HepG2 (cell line): Measurements from ENCODE around the gene ATP2B2. TPM values are rescaled to one million over a fixed set of nuclear protein-coding genes. Genes with fewer than 3 reads are reported as not detected.
A peak's percentile ranks its signal among the peaks of the same experiment; 100 is the strongest.

Experiments
- ATAC-seq: fragments of 200-7000 bp; cut with Tn5 transposase; 3 replicates; pipeline ENCODE4 v1.9.1; 2020; ENCODE audit warnings: mild to moderate bottlenecking, moderate library complexity
- BruUV-seq: library from RNA; stranded (reverse); fragments of 400-500 nt; replicated peaks from 2 replicates; lab custom pipeline; 2021; lab: Mats Ljungman, UMichigan
- CTCF ChIA-PET: fragments of 300-600 bp; formaldehyde crosslinking; extraction: SDS; loops from one replicate; lab custom pipeline; 2021; ENCODE audit warnings: low total read pairs, inconsistent platforms, low intra/inter-chr PET ratio; lab: Yijun Ruan, JAX
- POLR2A ChIA-PET: fragments of 350-600 bp; sonication (Branson Sonifier 250); formaldehyde crosslinking; loops from one replicate; lab custom pipeline; 2020; ENCODE audit warnings: antibody characterized with exemption, inconsistent platforms; lab: Yijun Ruan, JAX
- DNase-seq: peaks from one replicate; pipeline ENCODE4 v3.0.0-alpha.2; 2015; ENCODE audit warnings: low spot score
- FAIRE-seq: peaks from 3 replicates; lab custom pipeline; 2011; peaks lifted over from hg19 to GRCh38; lab: Jason Lieb, UNC
- H2AFZ ChIP-seq: one replicate; pipeline ENCODE4 v1.6.1; 2011; ENCODE audit warnings: low read length, inconsistent platforms
- H3K27ac ChIP-seq: fragments of 300-600 bp; 3 replicates; pipeline ENCODE4 v1.8.0; 2011; ENCODE audit warnings: mixed run types, mild to moderate bottlenecking, mixed read lengths, low read length, inconsistent platforms; ENCODE audit not compliant: insufficient read depth; ENCODE audit errors: extremely low read length
- H3K27me3 ChIP-seq, 2 experiments: fragments of 200-600 bp in 1 of 2; 2 replicates in 1 of 2; 3 replicates in 1 of 2; pipeline versions ENCODE4 v1.6.0 to v1.8.0; 2011; ENCODE audit warnings: low read length in 2 of 2, mild to moderate bottlenecking in 2 of 2, moderate library complexity in 2 of 2, inconsistent platforms in 1 of 2; ENCODE audit not compliant: insufficient read depth in 2 of 2, control insufficient read depth in 1 of 2
- H3K36me3 ChIP-seq, 2 experiments: fragments of 200-600 bp in 1 of 2; replicated peaks in 1 of 2; 2 replicates in 1 of 2; 3 replicates in 1 of 2; pipeline versions ENCODE4 v1.5.1 to v1.8.0; 2011; ENCODE audit warnings: low read length in 2 of 2, inconsistent platforms in 1 of 2; ENCODE audit not compliant: insufficient read depth in 2 of 2, control insufficient read depth in 1 of 2
- H3K4me1 ChIP-seq: 2 replicates; pipeline ENCODE4 v1.5.1; 2012; ENCODE audit warnings: low read length, inconsistent platforms; ENCODE audit not compliant: insufficient read depth
- H3K4me2 ChIP-seq: 2 replicates; pipeline ENCODE4 v1.6.0; 2011; ENCODE audit warnings: low read depth, low read length, inconsistent platforms
- H3K4me3 ChIP-seq, 3 experiments: fragments of 200-600 bp in 1 of 3; sonication (generic), shearing (Covaris generic) in 1 of 3; replicated peaks in 1 of 3; 2 replicates each; pipeline ENCODE4 v1.5.1; 2011 to 2016; ENCODE audit warnings: low read length in 3 of 3, inconsistent platforms in 2 of 3, low read depth in 2 of 3, mild to moderate bottlenecking in 2 of 3, control low read depth in 1 of 3, mixed read lengths in 1 of 3; ENCODE audit not compliant: insufficient read depth in 1 of 3
- H3K79me2 ChIP-seq: one replicate; pipeline ENCODE4 v1.6.1; 2011; ENCODE audit warnings: low read length, inconsistent platforms; ENCODE audit not compliant: insufficient read depth
- H3K9ac ChIP-seq: 2 replicates; pipeline ENCODE4 v1.6.0; 2011; ENCODE audit warnings: mild to moderate bottlenecking, low read depth, low read length, inconsistent platforms; ENCODE audit not compliant: insufficient read depth
- H3K9me3 ChIP-seq: 2 replicates; pipeline ENCODE4 v1.5.1; 2012; ENCODE audit warnings: mild to moderate bottlenecking, low read length
- H4K20me1 ChIP-seq: 2 replicates; pipeline ENCODE4 v1.6.0; 2011; ENCODE audit warnings: inconsistent platforms, mild to moderate bottlenecking, low read length, moderate library complexity; ENCODE audit not compliant: insufficient read depth
- HNRNPL ChIP-seq: fragments of 200-400 bp; formaldehyde crosslinking; IDR thresholded peaks from 2 replicates; pipeline ENCODE4 v1.6.1; 2017; ENCODE audit warnings: mild to moderate bottlenecking, low read depth, low read length
- LCORL ChIP-seq, 2 experiments: fragments of 450-650 bp in 1 of 2; sonication (generic) in 1 of 2; formaldehyde crosslinking in 1 of 2; IDR thresholded peaks; 2 replicates each; pipeline versions ENCODE4 v1.5.0 to v1.6.1; 2017 to 2020; ENCODE audit warnings: antibody characterized with exemption in 1 of 2, missing genetic modification reagents in 1 of 2
- REL ChIP-seq: sonication (generic); formaldehyde crosslinking; conservative IDR thresholded peaks from 2 replicates; pipeline ENCODE4 v1.8.0; 2022; ENCODE audit warnings: mild to moderate bottlenecking, missing genetic modification reagents, moderate library complexity
- RNF2 ChIP-seq: fragments of 450-650 bp; conservative IDR thresholded peaks from 2 replicates; pipeline ENCODE4 v1.6.1; 2016; ENCODE audit warnings: low read depth
- TBP ChIP-seq: sonication (generic); formaldehyde crosslinking; IDR thresholded peaks from 2 replicates; pipeline ENCODE4 v1.5.0; 2020; ENCODE audit warnings: missing genetic modification reagents
- ZBTB7B ChIP-seq: sonication (generic); formaldehyde crosslinking; IDR thresholded peaks from 2 replicates; pipeline ENCODE4 v1.4.0; 2020; ENCODE audit warnings: missing genetic modification reagents
- ZNF232 ChIP-seq: sonication (generic); formaldehyde crosslinking; IDR thresholded peaks from 2 replicates; pipeline ENCODE4 v1.4.0; 2020; ENCODE audit warnings: missing genetic modification reagents, borderline replicate concordance
- ZNF292 ChIP-seq: sonication (generic); formaldehyde crosslinking; IDR thresholded peaks from 2 replicates; pipeline ENCODE4 v1.8.1; 2022; ENCODE audit warnings: mild to moderate bottlenecking, low read depth, missing genetic modification reagents, borderline replicate concordance
- ZNF687 ChIP-seq: sonication (generic); formaldehyde crosslinking; IDR thresholded peaks from 2 replicates; pipeline ENCODE4 v1.5.1; 2020; ENCODE audit warnings: mild to moderate bottlenecking, missing genetic modification reagents, moderate library complexity
- ZNF883 ChIP-seq: sonication (generic); formaldehyde crosslinking; IDR thresholded peaks from 2 replicates; pipeline ENCODE4 v1.5.1; 2020; ENCODE audit warnings: mild to moderate bottlenecking, missing genetic modification reagents; ENCODE audit errors: not compliant biosample characterization
- WGBS: methylation state at CpG from one replicate; pipeline ENCODE4 v1.1.6; 2017; ENCODE audit warnings: low lambda C conversion rate; 5-methylcytosine and 5-hydroxymethylcytosine counted together
- in situ Hi-C: cut with HindIII; loops from 2 replicates; pipeline ENCODE4 v1.10.0; 2017; ENCODE audit warnings: low pct_unique_long_range_greater_than_20kb; ENCODE audit not compliant: extremely low pct_ligation_motif_present
- intact Hi-C: fragments of 100-400 bp; cut with micrococcal nuclease; formaldehyde crosslinking; loops from one replicate; pipeline ENCODE4 v1.10.0; 2022; ENCODE audit not compliant: unreplicated experiment
- polyA plus RNA-seq, 8 experiments: library from polyadenylated mRNA; depleted of rRNA in 3 of 8; stranded (reverse) in 7 of 8; unstranded in 1 of 8; fragments of >200 nt; fragmentation: Illumina TruSeq in 4 of 8; extraction: Trizol in 4 of 8; gene quantifications; 2 replicates each; pipeline versions ENCODE4 v1.2.1 to v1.2.3, GENCODE V29; 2011 to 2016; ENCODE audit warnings: low read depth in 4 of 8, missing spikeins in 1 of 8, mixed read lengths in 1 of 8; ENCODE audit not compliant: insufficient read depth in 1 of 8
- total RNA-seq, 5 experiments: library from RNA; depleted of rRNA; stranded (reverse); fragments of >200 nt; fragmentation: Illumina TruSeq; extraction: Trizol; gene quantifications; 2 replicates each; pipeline ENCODE4 v1.2.3, GENCODE V29; 2016; ENCODE audit warnings: low read depth in 1 of 5

The ATP2B2 gene
- total and polyA plus RNA-seq, 2 of the 13 experiments (the other 11 are each of a cell fraction or from before 2014, with no cell fraction given) = 1.5 to 2.3 TPM

- no peak for TF ChIP-seq RNF2
- no peak for TF ChIP-seq LCORL (IDR thresholded peaks at IDR 0.05)
- 0 out of 2 replicates have a peak, but pooled peaks have one; percentile 20 for TF ChIP-seq LCORL (CRISPR knock-in tag; IDR thresholded peaks at IDR 0.05)
- TF ChIP-seq TBP (CRISPR knock-in tag) = no peak
These were observed 976 bp downstream of the ATP2B2 start (continued) for GRCh38 chr3:10504171-10505049.

- Histone ChIP-seq H3K27me3 (peaks cover 0 to 23% of the 10 kb centered on the region in 2 experiments; a peak in 2 of 5 replicates), H4K20me1 (no peaks in the 10 kb centered on the region), H3K9ac (no peak overlapping the region), H3K4me3 (0 out of 6 replicates have a peak overlapping the region, but pooled peaks of 1 of the 3 experiments have one; percentile 0), H3K9me3 (no peaks in the 10 kb centered on the region), H3K4me2 (peak overlapping the region; percentile 25; the same call in 1 of the 2 replicates), H2AFZ (no peak overlapping the region), H3K36me3 (no peaks in the 10 kb centered on the region), H3K79me2 (no peaks in the 10 kb centered on the region), H3K27ac (peak overlapping the region; percentile 20), H3K4me1 (peaks cover 80% of the 10 kb centered on the region)
- ChIA-PET CTCF (no interaction called here), POLR2A (no interaction called here)
- no TSS peak for BruUV-seq
- in situ Hi-C loops = no loop called here
- peak; percentile 35; the same call in 1 of the 2 replicates for TF ChIP-seq ZNF687 (CRISPR knock-in tag)
- 0 out of 2 replicates have a peak, but pooled peaks have one; percentile 49 for TF ChIP-seq ZBTB7B (CRISPR knock-in tag)
- no peak for TF ChIP-seq ZNF232 (CRISPR knock-in tag)
- peak; percentile 42; the same call in 1 of the 2 replicates for TF ChIP-seq ZNF292 (CRISPR knock-in tag)
- peak; percentile 34 for TF ChIP-seq ZNF883 (CRISPR knock-in tag)
- TF ChIP-seq REL (CRISPR knock-in tag) = no peak
- TF ChIP-seq HNRNPL = 0 out of 2 replicates have a peak, but pooled peaks have one; percentile 17
- intact Hi-C loops = no loop called here
- ATAC-seq (no peak), DNase-seq (no peak), FAIRE-seq (no peak)
- WGBS = 76% methylated on average over 5 of the region's 15 CpGs
These were observed 2.1 kb downstream of the ATP2B2 start for GRCh38 chr3:10503217-10503796.
